HG03175 (cell line): ENCODE results near the gene GPC5.
"Not testable (repeated sequence)": the region's sequence is repeated elsewhere in the genome, so short reads cannot be mapped to it uniquely, and the experiment has no call there.

Experiments used
- ATAC-seq: cut with Tn5 transposase; IDR thresholded peaks from one replicate; pipeline ENCODE4 v1.9.1; 2021; ENCODE audit warnings: mild to moderate bottlenecking, moderate library complexity; ENCODE audit not compliant: unreplicated experiment

The GPC5 gene

DNA sequence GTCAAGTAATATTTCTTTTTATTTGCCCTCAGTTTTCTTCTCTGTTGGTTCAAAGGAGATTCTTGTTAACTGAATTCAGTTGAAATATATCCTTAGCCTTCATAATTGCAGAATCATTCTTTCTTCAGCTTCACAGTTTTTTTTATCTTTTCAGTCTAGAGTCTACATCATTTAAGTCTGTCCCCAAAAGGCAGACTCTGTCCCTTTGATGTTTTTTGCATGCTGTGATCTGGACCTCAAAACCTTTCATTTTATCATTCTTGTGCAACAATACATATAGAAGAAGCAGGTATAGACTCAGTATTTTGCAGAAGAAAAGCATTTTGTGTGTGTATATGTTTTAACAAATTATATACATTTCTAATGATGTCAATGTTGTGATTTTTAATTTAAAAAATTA, 1093.4 kb downstream of the GPC5 start:
- ATAC-seq: no peak

DNA sequence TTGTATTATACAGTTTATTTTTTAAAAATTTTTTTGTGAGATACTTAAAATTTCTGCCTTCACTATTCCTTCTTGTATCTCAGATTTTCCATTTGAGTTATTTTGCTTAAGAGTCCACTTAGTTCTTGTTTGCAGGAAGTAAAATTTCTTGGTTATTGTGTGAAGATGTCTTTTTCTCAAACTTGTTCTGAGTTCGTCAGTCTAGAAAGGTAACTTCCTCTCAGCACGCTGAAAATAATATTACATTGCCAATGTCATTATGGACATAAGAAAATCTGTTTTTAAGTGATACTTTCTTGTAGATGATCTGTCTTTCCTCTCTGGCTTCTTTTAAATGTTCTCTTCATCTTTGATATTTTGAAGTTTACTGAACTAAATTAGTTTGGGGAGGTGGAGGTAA, 1096.5 kb downstream of the GPC5 start:
- ATAC-seq: no peak

DNA sequence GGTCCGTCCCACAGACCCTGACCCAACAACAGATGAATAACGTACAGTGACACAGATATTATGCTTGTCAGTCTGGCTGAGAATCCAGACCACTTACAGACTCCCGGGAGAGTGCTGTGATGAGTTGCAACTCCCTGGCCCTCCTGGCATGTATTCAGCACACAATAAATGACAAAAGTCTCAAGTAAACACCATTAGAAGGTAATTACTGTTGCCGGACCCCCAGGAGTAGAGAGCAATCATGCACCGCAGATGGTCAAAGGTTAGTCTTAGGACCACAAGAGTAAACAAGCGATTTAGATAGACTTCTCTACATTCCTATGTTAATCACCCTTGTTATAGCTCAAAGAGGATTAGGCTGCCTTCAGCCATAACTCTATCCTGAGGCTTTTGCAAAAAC, 1101.8 kb downstream of the GPC5 start:
- ATAC-seq: no peak

DNA sequence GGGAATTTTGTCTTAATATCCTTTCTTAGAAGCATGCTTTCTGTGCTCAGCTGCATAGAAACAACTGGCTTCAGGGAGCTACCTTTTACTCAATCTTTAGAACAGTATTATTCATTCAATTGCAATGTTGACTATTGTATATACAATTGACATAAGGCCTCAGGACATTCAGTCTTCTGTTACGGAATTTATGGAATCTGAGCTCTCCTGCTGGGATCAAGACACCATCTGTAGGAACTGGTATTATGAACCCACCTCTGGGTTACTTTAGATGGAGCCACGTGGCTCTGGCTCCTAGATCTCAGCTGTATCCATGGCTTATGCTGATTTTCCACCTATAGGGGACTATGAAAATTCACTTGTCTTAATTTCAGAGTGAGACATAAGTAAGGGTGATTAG, 1112.0 kb downstream of the GPC5 start:
- ATAC-seq: no peak

DNA sequence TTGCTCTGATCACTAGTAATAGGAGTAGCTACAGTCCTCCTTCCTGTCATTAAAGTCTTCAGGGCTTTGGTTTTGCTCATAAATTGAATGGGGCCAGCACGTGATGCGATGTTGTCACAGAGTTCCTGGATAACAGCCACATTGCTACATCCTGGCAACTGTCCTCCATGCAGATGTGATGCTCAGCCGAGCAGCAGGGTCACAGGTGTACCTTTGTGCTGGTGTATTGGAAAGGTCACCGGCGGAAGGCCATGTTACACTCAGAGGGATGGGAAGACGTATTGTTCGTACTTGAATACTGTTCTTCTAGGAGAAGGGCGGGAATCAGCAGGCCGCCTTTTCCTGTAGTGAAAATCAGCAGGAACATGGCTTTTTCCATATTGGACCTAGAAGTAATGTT, 1114.4 kb downstream of the GPC5 start:
- no peak for ATAC-seq

DNA sequence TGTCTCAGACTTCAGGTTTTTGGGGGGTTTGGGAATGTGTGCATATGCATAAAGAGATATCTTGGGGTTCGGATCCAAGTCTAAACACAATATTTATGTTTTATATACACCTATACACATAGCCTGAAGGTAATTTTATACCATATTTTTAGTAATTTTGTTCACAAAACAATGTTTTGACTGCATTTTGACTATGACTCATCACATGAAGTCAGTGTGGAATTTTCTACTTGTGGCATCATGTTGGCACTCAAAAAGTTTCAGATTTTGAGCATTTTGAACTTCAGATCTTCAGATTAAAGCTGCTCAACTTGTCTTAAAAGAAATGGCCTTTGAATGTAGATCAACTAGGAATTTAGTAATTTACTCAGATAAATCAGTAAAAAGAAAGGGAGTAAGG, 1115.3 kb downstream of the GPC5 start:
- no peak for ATAC-seq

DNA sequence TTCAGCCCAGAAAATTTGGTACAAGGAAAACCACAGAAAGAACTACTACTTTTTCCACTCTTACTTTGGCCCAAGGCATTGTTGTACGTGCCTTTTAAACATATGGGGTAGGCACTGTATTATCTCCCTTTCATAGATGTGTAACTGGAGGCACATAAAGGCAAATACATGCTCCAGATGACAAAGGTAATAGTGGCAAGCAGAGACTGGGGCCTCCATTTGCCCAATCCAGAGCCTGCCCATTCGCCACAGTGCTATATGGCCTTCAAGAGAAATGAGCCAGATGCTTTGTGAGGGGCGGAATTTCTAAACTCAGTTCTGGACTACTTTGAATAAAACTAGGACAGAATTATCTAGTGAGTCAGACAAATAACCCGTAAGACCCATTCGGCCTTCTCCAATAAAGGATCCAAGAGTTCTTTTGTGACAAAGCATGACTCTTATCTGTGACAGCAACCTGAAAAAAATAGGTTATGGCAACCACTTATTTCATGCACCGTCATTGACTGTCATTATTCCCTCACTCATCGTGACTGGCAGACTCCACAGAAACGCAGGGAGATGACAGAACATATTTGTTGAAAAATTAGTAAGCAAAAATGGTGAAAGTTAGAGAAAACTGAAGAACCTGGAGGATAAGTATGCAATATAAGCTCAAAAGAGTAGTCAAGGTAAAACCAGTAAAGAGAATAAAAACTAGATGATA, 1116.2 kb downstream of the GPC5 start:
- ATAC-seq: no peak

DNA sequence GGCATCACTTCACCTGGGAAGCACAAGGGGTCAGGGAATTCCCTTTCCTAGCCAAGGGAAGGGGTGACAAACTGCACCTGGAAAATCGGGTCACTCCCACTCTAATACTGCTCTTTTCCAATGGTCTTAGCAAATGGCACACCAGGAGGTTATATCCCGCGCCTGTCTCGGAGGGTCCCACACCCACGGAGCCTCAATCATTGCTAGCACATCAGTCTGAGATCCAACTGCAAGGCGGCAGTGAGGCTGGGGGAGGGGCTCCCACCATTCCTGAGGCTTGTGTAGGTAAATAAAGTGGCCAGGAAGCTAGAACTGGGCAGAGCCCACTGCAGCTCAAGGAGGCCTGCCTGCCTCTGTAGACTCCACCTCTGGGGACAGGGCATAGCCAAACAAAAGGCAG, 1118.5 kb downstream of the GPC5 start:
- ATAC-seq: not testable (repeated sequence)

DNA sequence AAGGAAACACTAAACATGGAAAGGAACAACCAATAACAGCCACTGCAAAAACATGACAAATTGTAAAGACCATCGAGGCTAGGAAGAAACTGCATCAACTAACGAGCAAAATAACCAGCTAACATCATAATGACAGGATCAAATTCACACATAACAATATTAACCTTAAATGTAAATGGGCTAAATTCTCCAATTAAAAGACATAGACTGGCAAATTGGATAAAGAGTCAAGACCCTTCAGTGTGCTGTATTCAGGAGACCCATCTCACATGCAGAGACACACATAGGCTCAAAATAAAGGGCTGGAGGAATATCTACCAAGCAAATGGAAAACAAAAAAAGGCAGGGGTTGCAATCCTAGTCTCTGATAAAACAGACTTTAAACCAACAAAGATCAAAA, 1120.2 kb downstream of the GPC5 start:
- ATAC-seq: not testable (repeated sequence)

DNA sequence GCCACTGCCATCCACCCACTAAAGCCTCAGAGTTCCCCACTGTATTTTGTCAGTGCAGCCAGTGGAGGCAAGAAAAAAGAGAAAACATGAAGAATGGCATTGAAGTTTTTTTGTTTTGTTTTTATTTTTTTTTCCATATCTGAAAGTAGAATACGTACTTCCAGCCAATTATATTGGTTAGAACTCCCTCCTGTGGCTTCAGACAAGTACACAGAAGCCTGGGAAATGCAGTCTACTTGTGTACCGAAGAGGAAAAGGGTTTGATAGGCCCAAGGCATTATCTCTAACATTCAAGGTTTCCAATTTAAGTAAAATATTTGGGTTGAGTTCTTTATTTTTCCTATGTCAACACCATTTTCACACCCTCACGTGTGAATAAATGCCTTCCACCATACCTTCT, 1131.9 kb downstream of the GPC5 start:
- ATAC-seq: no peak

DNA sequence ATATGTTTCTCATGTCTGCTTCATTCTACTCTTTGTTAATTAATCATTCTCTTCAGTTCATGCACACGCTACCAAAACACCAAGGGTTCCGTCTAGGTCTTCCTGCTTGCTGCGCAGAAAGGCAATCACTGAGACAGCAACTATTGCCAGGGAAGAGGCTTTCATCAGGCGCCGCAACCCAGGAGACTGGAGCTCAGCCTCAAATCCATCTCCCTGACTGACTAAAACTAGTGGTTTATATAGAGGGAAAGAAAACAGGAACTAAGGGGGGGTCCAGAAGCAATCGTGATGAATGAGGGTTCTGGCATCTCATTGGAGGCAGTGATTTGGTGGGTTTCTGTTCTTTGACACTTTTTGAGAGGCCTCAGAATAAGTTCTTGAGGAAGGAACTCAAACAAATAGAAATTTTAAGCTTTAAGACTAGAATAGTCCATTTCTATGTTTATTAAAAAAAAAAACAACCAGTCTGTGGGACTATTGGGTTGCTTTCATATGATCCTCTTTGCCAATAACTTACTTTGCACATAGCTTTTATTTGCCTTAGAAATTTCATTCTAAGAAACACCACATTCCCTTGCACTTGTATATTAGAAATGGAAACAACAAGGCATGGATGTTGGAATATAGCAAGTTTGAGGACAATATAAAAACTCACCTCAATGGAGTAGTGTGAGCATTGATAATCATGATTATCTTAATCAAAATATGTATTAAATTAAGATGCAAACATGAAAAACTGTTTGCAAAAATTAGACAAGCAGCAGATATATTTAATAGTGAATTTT, 1137.0 kb downstream of the GPC5 start:
- ATAC-seq: no peak

DNA sequence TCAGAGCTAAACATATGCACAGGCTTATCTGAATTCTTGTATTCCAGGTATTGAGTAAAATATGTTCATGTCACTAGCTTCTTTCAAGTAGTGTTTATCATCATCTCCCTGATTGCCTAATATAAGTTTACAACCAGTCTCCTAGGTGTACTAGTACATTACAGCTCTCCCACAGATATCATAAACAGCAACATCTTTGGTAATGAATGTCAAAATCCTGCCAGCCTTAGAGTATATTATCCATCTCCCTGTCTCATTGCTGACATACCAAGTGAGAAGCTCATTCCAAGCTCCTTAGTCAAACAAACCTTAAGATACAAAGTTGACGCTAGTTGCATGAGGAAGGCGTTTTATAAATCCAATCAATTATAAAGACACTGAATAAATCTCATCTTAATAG, 1139.0 kb downstream of the GPC5 start:
- no peak for ATAC-seq

DNA sequence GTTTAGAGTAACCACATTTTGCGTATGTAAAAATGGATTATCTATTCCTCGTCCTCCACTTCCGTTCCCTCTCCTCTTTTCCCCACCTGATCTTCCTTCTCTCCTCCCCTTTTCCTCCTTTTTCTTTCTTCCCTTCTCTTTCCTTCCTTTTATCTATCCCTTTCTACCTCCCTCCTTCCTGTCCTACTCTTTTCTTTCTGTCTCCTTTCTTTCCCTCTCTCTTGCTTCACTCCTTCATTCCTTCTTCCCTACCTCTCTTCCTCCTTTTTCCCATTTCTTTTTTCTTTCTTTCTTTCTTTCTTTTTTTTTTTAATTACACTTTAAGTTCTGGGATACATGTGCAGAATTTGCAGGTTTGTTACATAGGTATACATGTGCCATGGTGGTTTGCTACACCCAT, 1139.7 kb downstream of the GPC5 start:
- ATAC-seq: no peak

DNA sequence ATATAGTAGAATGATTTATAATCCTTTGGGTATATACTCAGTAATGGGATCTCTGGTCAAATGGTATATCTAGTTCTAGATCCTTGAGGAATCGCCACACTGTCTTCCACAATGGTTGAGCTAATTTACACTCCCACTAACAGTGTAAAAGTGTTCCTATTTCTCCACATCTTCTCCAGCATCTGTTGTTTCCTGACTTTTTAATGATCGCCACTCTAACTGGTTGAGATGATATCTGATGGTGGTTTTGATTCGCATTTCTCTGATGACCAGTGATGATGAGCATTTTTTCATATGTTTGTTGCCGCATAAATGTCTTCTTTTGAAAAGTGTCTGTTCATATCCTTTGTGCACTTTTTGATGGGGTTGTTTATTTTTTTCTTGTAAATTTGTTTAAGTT, 1140.7 kb downstream of the GPC5 start:
- ATAC-seq: not testable (repeated sequence)

DNA sequence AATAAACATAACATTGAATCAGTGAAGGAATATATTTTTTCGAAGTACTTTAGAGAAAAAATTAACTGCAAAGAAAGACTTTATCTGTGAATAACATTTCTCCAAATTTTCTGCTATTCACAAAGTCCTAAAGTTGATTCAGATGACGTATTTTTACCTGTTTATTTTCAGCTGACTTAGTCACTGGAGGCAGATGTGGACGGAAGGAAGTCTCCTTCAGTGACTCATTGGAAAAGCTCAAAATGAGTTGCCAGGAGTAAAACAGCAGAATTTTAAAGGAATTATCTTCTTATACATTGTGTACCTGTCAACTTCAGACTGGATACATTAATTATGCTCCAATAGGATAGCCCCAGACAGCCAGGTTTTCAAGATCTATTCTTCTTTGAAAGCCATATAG, 1148.8 kb downstream of the GPC5 start:
- ATAC-seq: no peak

DNA sequence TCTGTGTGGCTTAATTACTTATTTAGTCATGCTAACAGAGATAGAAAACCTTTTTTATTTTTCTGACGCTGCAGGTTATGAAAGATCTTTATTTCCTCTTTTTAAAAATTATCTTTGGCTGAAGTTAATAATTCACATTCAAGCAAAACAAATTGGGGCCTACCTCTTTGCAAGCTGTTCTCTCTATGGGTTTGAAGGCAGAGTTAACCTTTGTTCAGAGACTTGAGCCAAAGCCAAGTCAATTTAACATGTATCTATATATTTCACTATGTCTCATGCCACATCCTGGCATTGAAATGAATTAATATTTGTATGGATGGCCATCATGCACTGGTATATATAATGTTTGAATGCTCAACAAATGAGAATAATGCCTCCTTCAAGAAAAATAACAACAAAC, 1150.9 kb downstream of the GPC5 start:
- no peak for ATAC-seq

DNA sequence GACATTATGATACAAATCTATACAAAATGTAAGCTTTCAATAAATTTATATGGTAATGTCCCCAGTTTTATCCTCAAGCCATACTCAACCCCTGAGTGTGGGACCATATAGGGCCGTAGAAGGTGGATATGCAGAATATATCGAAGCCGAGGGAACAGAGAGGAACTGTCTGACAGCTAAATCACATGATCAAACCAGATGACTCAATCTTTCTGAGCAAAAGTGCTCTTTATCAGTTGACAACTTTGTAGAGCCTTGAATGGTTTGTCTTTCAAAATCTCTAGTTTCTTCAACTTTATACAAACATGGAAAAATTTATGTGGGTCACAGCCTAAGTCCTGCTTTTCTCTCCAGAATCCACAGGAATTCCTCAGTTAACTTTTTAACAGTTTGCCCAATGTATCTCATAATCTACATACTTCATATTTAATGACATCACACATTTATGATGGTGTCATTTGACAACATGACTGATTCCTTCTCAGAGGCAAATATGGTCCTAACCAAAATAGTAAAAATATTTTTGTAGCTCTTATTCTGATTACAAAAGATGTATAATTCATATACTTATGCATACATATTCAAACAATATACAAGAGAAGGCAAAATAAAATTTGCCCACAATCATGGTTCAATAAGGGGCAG, 1155.2 kb downstream of the GPC5 start:
- no peak for ATAC-seq

DNA sequence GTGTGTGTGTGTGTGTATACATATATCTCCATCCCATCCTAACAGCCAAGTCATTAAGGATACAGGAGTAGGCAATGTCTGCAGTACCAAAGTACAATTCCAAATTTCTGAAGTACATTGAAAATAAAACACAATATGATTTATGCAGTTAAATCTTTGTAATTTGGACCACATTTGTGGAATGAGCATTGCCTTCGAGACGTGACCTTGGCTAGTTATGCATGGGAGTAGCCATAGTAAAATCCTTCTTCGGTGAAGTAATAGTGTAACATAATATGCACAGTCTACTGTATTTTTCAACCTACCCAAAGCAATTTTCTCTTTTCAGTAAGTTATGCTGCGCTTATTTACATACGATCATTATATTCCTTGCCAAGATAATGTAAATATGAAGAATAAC, 1162.5 kb downstream of the GPC5 start:
- no peak for ATAC-seq

DNA sequence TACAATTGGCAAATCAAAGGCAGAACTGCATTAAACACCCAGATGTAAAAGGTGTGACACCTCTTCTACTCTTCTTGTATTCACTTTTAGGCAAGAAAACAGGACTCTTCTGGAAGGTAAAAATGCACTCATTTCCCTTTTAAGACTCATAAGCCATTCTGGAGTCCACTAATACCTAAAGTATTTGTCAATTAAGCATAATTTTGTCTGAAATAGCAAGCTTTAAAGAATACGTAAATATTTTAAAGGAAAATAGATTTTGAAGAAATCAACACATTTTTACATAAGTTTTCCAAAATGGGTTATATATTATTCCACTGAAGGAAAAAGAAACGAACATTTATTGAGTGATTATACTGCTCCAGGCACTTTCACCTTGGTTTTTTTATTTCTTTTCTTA, 1166.5 kb downstream of the GPC5 start:
- ATAC-seq: no peak

DNA sequence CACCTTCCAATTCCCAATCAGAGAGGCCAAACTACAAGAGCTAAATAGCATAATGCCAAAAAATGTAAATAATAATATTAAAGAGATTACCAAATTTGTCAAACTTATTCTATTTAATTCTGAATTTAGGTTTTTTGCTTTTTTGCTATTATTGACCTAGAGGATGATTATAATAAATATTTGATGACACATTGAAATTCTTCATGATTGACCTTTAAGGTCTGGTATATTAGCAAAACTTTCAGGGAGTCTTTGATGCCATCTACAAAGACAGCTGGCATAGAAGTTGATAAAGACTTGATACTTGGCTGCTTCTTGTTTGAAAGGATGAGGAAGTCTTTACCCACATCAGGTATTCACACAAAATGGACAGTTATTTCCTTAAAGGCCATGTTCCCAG, 1168.3 kb downstream of the GPC5 start:
- ATAC-seq: no peak

DNA sequence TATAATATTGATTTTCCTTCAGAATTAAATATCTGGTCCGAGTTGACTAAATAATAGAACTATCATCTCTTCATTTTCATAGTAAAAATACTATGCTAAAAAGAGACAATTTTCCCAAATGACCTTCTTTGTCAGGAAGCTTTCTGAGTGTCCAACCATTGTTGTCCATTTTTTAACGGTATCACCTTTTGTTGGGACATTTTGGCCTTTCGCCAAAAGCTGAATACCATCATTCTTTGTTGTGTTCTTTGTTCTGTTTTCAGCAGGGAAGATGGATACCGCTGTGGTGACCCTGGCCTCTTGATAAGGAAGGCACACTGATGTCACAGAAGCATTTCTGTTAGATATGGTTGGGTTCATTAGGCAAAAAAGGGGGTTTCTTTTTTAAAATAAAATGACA, 1173.8 kb downstream of the GPC5 start:
- ATAC-seq: no peak

DNA sequence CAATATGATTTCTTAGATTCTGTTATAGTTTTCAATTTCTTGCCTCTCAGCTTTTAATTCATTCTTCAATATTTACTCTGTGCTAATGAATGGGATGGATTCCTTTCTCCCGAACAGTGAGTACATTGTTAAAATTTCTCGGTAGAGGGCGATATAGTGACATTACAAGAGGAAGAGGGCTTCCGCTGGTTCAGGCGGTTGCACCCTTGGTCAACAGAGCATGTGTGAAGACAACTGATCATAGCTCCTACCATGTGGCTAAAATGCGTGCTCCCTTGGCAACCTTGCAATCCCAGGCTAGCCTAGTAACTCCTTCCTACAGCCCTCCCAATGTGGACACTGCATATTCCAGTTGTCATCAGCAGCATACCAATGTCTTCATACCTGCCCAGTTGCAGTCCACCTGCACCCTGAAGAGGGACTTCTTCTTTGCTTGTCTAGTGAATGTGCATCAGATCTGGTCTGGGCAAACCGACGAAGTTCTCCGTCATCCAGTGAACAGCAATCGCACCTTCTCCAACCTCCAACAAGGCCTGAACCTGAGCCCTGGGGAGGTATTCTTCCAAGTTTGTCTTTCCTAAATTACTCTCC, 1175.1 kb downstream of the GPC5 start:
- ATAC-seq: no peak
